Astrocyte (in vitro differentiated cells and primary cell): ENCODE measurements around the gene DNAJB6. TPM values are rescaled to one million over a fixed set of nuclear protein-coding genes. Genes with fewer than 3 reads are reported as not detected.

ENCODE experiments used
- DNase-seq: peaks from one replicate; pipeline ENCODE4 v3.0.0-alpha.2; 2010; ENCODE audit warnings: low read depth
- FAIRE-seq: peaks from 2 replicates; lab custom pipeline; 2011; peaks lifted over from hg19 to GRCh38; lab: Jason Lieb, UNC
- H2AFZ ChIP-seq: 2 replicates; pipeline ENCODE4 v1.6.0; 2012; ENCODE audit warnings: low read depth, low read length, inconsistent platforms
- H3K27ac ChIP-seq: 2 replicates; pipeline ENCODE4 v1.5.1; 2011; ENCODE audit warnings: low read depth, low read length, inconsistent platforms
- H3K27me3 ChIP-seq: 2 replicates; pipeline ENCODE4 v1.6.0; 2011; ENCODE audit warnings: low read length, inconsistent platforms; ENCODE audit not compliant: insufficient read depth
- H3K36me3 ChIP-seq: 2 replicates; pipeline ENCODE4 v1.5.1; 2011; ENCODE audit warnings: low read length, inconsistent platforms; ENCODE audit not compliant: insufficient read depth
- H3K4me1 ChIP-seq: 2 replicates; pipeline ENCODE4 v1.5.1; 2011; ENCODE audit warnings: low read length, inconsistent platforms; ENCODE audit not compliant: insufficient read depth
- H3K4me2 ChIP-seq: 2 replicates; pipeline ENCODE4 v1.6.0; 2012; ENCODE audit warnings: low read length, inconsistent platforms
- H3K4me3 ChIP-seq: 2 replicates; pipeline ENCODE4 v1.5.1; 2011; ENCODE audit warnings: low read depth, mild to moderate bottlenecking, low read length, inconsistent platforms; ENCODE audit not compliant: insufficient read depth
- H3K79me2 ChIP-seq: 2 replicates; pipeline ENCODE4 v1.6.0; 2012; ENCODE audit warnings: mild to moderate bottlenecking, low read length, inconsistent platforms; ENCODE audit not compliant: insufficient read depth
- H3K9ac ChIP-seq: 2 replicates; pipeline ENCODE4 v1.6.0; 2012; ENCODE audit warnings: mild to moderate bottlenecking, low read length, inconsistent platforms
- H3K9me3 ChIP-seq: 2 replicates; pipeline ENCODE4 v1.5.1; 2012; ENCODE audit warnings: low read depth, mild to moderate bottlenecking, low read length, inconsistent platforms; ENCODE audit not compliant: insufficient read depth
- H4K20me1 ChIP-seq: 2 replicates; pipeline ENCODE4 v1.6.0; 2012; ENCODE audit warnings: low read length, inconsistent platforms; ENCODE audit not compliant: insufficient read depth
- H3K27ac Mint-ChIP-seq: one replicate; pipeline ENCODE4 v1.8.0; 2021; ENCODE audit warnings: mild to moderate bottlenecking, mixed read lengths; ENCODE audit not compliant: unreplicated experiment
- H3K27me3 Mint-ChIP-seq: one replicate; pipeline ENCODE4 v1.8.0; 2021; ENCODE audit warnings: low read depth, mixed read lengths; ENCODE audit not compliant: unreplicated experiment
- H3K36me3 Mint-ChIP-seq: one replicate; pipeline ENCODE4 v1.8.0; 2021; ENCODE audit warnings: low read depth, mixed read lengths; ENCODE audit not compliant: unreplicated experiment
- H3K4me1 Mint-ChIP-seq: one replicate; pipeline ENCODE4 v1.8.0; 2021; ENCODE audit warnings: low read depth, mixed read lengths; ENCODE audit not compliant: unreplicated experiment
- H3K4me3 Mint-ChIP-seq: one replicate; pipeline ENCODE4 v1.8.0; 2021; ENCODE audit warnings: mild to moderate bottlenecking, moderate library complexity, mixed read lengths; ENCODE audit not compliant: unreplicated experiment
- H3K9me3 Mint-ChIP-seq: one replicate; pipeline ENCODE4 v1.8.0; 2021; ENCODE audit warnings: mild to moderate bottlenecking, mixed read lengths; ENCODE audit not compliant: unreplicated experiment
- CTCF ChIP-seq: IDR thresholded peaks from 2 replicates; pipeline ENCODE4 v1.5.1; 2011; ENCODE audit warnings: low read depth, mild to moderate bottlenecking, inconsistent platforms, low read length, moderate library complexity; ENCODE audit not compliant: insufficient read depth
- EZH2 ChIP-seq: IDR thresholded peaks from 2 replicates; pipeline ENCODE4 v1.6.1; 2012; ENCODE audit warnings: mild to moderate bottlenecking, low read length, inconsistent platforms; ENCODE audit not compliant: insufficient read depth
- total RNA-seq: library from RNA; stranded (reverse); gene quantifications from 2 replicates; pipeline ENCODE4 v1.2.1, GENCODE V29; 2021

Gene DNAJB6
- total RNA-seq, 1 donor from 2014 or later = 179 TPM

DNA sequence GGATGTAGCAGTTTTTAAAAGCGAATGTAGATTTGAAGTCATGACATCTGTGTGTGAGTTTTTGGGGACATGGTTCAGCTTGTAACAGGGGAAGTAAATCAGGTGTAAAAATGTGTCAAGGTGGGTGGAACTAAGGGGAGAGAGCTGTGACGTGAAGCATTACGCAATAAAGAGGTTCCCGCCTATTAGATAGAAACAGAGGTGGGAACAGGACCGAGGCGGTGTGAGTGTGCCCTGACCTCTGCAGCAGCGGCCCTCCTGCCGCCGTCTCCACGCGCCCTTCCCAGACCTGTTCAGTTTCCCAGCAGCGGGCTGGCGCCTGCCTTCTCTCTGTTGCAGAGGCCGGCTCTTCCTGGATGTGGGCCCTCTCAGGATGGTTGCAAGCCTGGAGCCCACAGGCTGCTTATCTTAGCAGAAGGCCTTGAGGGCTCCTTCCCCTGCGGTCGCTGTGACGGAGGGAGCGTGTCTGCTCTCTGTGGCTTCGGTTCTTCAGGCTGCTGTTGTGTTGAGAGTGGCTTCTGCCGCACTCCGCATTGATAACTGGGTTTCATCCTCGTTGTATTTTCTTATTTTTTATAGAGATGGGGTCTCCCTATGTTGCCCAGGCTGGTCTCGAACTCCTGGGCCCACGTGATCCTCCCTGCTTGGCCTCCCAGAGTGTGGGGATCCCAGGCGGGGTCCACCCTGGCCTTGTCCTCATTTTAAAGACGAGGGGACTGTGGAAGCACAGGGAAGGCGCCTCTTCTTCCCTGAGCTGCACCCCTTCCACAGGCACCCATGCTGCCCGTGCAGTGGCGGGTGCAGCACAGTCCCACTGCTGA lies 65.0 kb downstream of the DNAJB6 start:
- no peak for FAIRE-seq
- DNase-seq = no peak
- no peak overlapping the region for H3K4me2 ChIP-seq
- peaks cover 37% of the 10 kb centered on the region for H3K4me1 Mint-ChIP-seq
- TF ChIP-seq CTCF (no peak), EZH2 (no peak)
- peaks cover 2% of the 10 kb centered on the region for H3K9me3 Mint-ChIP-seq
- H3K4me1 ChIP-seq = peaks cover 38% of the 10 kb centered on the region
- peaks cover 53% of the 10 kb centered on the region for H3K79me2 ChIP-seq
- peaks cover 85% of the 10 kb centered on the region for H4K20me1 ChIP-seq
- peaks cover 8% of the 10 kb centered on the region for H3K36me3 ChIP-seq
- no peaks in the 10 kb centered on the region for H3K27me3 ChIP-seq
- H3K36me3 Mint-ChIP-seq = peaks cover 16% of the 10 kb centered on the region
- no peak overlapping the region for H3K27ac ChIP-seq
- no peak overlapping the region for H3K4me3 ChIP-seq
- H3K27me3 Mint-ChIP-seq = no peaks in the 10 kb centered on the region
- no peak overlapping the region for H3K27ac Mint-ChIP-seq
- H3K9me3 ChIP-seq = no peaks in the 10 kb centered on the region
- no peak overlapping the region for H3K4me3 Mint-ChIP-seq
- H2AFZ ChIP-seq = no peak overlapping the region
- H3K9ac ChIP-seq = no peak overlapping the region

DNA sequence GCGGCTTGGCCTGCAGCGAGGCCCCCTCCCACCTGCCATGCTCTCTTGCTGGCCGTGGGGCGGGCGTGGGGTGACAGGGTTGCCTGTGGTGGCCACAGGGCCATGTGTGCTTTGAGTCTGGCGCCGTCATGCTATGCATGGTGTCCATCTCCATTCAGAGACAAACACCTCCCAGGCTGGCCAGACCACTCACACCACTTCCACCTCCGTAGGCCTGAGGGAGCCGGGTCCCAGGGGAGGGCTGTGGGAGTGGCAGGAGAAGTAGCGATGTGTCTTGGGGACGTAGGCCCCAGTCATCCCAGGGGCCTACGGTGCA lies 65.5 kb downstream of the DNAJB6 start:
- no peak overlapping the region for H3K9ac ChIP-seq
- Mint-ChIP-seq H3K9me3 (peaks cover 2% of the 10 kb centered on the region), H3K4me3 (no peak overlapping the region), H3K36me3 (peaks cover 16% of the 10 kb centered on the region), H3K27ac (no peak overlapping the region), H3K27me3 (no peaks in the 10 kb centered on the region), H3K4me1 (peaks cover 36% of the 10 kb centered on the region)
- FAIRE-seq = no peak
- H3K4me2 ChIP-seq = no peak overlapping the region
- peaks cover 8% of the 10 kb centered on the region for H3K36me3 ChIP-seq
- no peaks in the 10 kb centered on the region for H3K9me3 ChIP-seq
- H3K27ac ChIP-seq = no peak overlapping the region
- H3K4me1 ChIP-seq = peaks cover 36% of the 10 kb centered on the region
- no peak for DNase-seq
- no peak overlapping the region for H2AFZ ChIP-seq
- H3K27me3 ChIP-seq = no peaks in the 10 kb centered on the region
- peaks cover 81% of the 10 kb centered on the region for H4K20me1 ChIP-seq
- no peak for TF ChIP-seq CTCF
- TF ChIP-seq EZH2 = no peak
- H3K79me2 ChIP-seq = peaks cover 50% of the 10 kb centered on the region
- no peak overlapping the region for H3K4me3 ChIP-seq

- Histone ChIP-seq H3K79me2 (peaks cover 52% of the 10 kb centered on the region), H3K4me3 (no peak overlapping the region), H2AFZ (no peak overlapping the region), H3K4me1 (peaks cover 29% of the 10 kb centered on the region), H3K36me3 (peaks cover 6% of the 10 kb centered on the region), H3K27me3 (no peaks in the 10 kb centered on the region), H3K9ac (no peak overlapping the region), H3K27ac (no peak overlapping the region), H3K4me2 (no peak overlapping the region), H3K9me3 (no peaks in the 10 kb centered on the region), H4K20me1 (peaks cover 81% of the 10 kb centered on the region)
- no peak for TF ChIP-seq EZH2
- TF ChIP-seq CTCF = no peak
- Mint-ChIP-seq H3K9me3 (peaks cover 2% of the 10 kb centered on the region), H3K36me3 (peaks cover 16% of the 10 kb centered on the region), H3K27ac (peak overlapping the region; percentile 16), H3K27me3 (no peaks in the 10 kb centered on the region), H3K4me3 (no peak overlapping the region), H3K4me1 (peaks cover 29% of the 10 kb centered on the region)
- DNase-seq (no peak), FAIRE-seq (no peak)
Observed at GRCh38 chr7:157402911-157403534, 66.2 kb downstream of the DNAJB6 start.
